Measurements from ENCODE around the gene ACRV1.

The ACRV1 gene

GRCh38 chr11:125645871-125646270, 34.8 kb downstream of the ACRV1 start:
- DNase-seq = no peak

GRCh38 chr11:125638315-125638714, 42.3 kb downstream of the ACRV1 start:
- DNase-seq = no peak

- DNase-seq = no peak
Measured at GRCh38 chr11:125637840-125638239, 42.8 kb downstream of the ACRV1 start.

GRCh38 chr11:125627236-125627910, 53.3 kb downstream of the ACRV1 start:
- no peak for DNase-seq

GRCh38 chr11:125626288-125626950, 54.2 kb downstream of the ACRV1 start:
- peak; percentile 92 for DNase-seq

- DNase-seq = peak; percentile 95
Measured at GRCh38 chr11:125625630-125626287, 54.9 kb downstream of the ACRV1 start.

GRCh38 chr11:125625225-125625629, 55.4 kb downstream of the ACRV1 start:
- no peak for DNase-seq

- DNase-seq = no peak
Measured at GRCh38 chr11:125624756-125625213, 55.9 kb downstream of the ACRV1 start, which contains the start of gene CHEK1. Gene CHEK1 (plus strand): TSS chr11:125625163. CDS start chr11:125626769, 1,606 bp downstream.

- no peak for DNase-seq
Measured at GRCh38 chr11:125623064-125623463, 57.6 kb downstream of the ACRV1 start.

GRCh38 chr11:125621995-125622394, 58.7 kb downstream of the ACRV1 start:
- no peak for DNase-seq
